GM21447 (cell line): ENCODE results near the gene CFL1.

Experiments used
- ATAC-seq: cut with Tn5 transposase; IDR thresholded peaks from one replicate; pipeline ENCODE4 v1.9.1; 2021; ENCODE audit not compliant: unreplicated experiment

CFL1 gene

GRCh38 chr11:65870706-65871681, 13.0 kb upstream of the CFL1 start:
- ATAC-seq, result no peak

GRCh38 chr11:65870307-65870658, 12.3 kb upstream of the CFL1 start:
- ATAC-seq, result no peak

GRCh38 chr11:65869643-65870306, 11.8 kb upstream of the CFL1 start:
- no peak for ATAC-seq

GRCh38 chr11:65868907-65869306, 10.9 kb upstream of the CFL1 start:
- ATAC-seq, result no peak

- ATAC-seq, result no peak
Observed at GRCh38 chr11:65868076-65868667, 10.2 kb upstream of the CFL1 start.

GRCh38 chr11:65867284-65868071, 9.5 kb upstream of the CFL1 start:
- no peak for ATAC-seq

- ATAC-seq, result no peak
Observed at GRCh38 chr11:65866509-65867283, 8.7 kb upstream of the CFL1 start.

- ATAC-seq, result no peak
Observed at GRCh38 chr11:65865550-65866172, 7.7 kb upstream of the CFL1 start.

- ATAC-seq, result no peak
Observed at GRCh38 chr11:65864706-65865471, 6.9 kb upstream of the CFL1 start.

GRCh38 chr11:65863889-65864705, 6.1 kb upstream of the CFL1 start:
- ATAC-seq, result no peak

- ATAC-seq, result no peak
Observed at GRCh38 chr11:65862941-65863888, 5.2 kb upstream of the CFL1 start.

- ATAC-seq, result no peak
Observed at GRCh38 chr11:65862191-65862735, 4.3 kb upstream of the CFL1 start.

GRCh38 chr11:65861533-65862183, 3.7 kb upstream of the CFL1 start:
- ATAC-seq, result no peak

GRCh38 chr11:65861165-65861505, 3.2 kb upstream of the CFL1 start:
- ATAC-seq, result no peak

GRCh38 chr11:65860278-65861164, 2.5 kb upstream of the CFL1 start, which contains the start of gene MUS81:
Gene MUS81 (plus strand): TSS chr11:65860433. CDS start chr11:65860754, 321 bp downstream.
- peak; percentile 37 for ATAC-seq
